Measurements from ENCODE around the gene SLC66A1. TPM values are rescaled to one million over a fixed set of nuclear protein-coding genes. Genes with fewer than 3 reads are reported as not detected.

SLC66A1 gene
- total RNA-seq, 2 donors from 2014 or later = 5.7 to 8.9 TPM

GRCh38 chr1:19311503-19311930 is 609 bp upstream of the SLC66A1 start:
- H3K9me3 Mint-ChIP-seq = no peaks in the 10 kb centered on the region
- H3K36me3 Mint-ChIP-seq (ENCODE audit: low read depth) = peaks cover 25% of the 10 kb centered on the region
- peak; percentile 25 for ATAC-seq (replicated peaks)
- peak overlapping the region; percentile 82 for H3K27ac Mint-ChIP-seq
- peak overlapping the region; percentile 81 for H3K4me3 Mint-ChIP-seq
- no peaks in the 10 kb centered on the region for H3K27me3 Mint-ChIP-seq
- peaks cover 28% of the 10 kb centered on the region for H3K4me1 Mint-ChIP-seq

- Mint-ChIP-seq H3K9me3 (no peaks in the 10 kb centered on the region), H3K27me3 (no peaks in the 10 kb centered on the region), H3K4me1 (peaks cover 28% of the 10 kb centered on the region), H3K36me3 (ENCODE audit: low read depth) (peaks cover 10% of the 10 kb centered on the region), H3K4me3 (peak overlapping the region; percentile 71), H3K27ac (peak overlapping the region; percentile 63)
- no peak for ATAC-seq (replicated peaks)
Observed at GRCh38 chr1:19312782-19313635, 883 bp downstream of the SLC66A1 start.

- no peaks in the 10 kb centered on the region for H3K9me3 Mint-ChIP-seq
- H3K4me3 Mint-ChIP-seq = peak overlapping the region; percentile 71
- ATAC-seq (replicated peaks) = no peak
- H3K27me3 Mint-ChIP-seq = no peaks in the 10 kb centered on the region
- H3K4me1 Mint-ChIP-seq = peaks cover 28% of the 10 kb centered on the region
- H3K36me3 Mint-ChIP-seq (ENCODE audit: low read depth) = peaks cover 8% of the 10 kb centered on the region
- peak overlapping the region; percentile 63 for H3K27ac Mint-ChIP-seq
Observed at GRCh38 chr1:19313636-19313959, 1.5 kb downstream of the SLC66A1 start.

GRCh38 chr1:19313961-19314882 is 2.1 kb downstream of the SLC66A1 start:
- no peaks in the 10 kb centered on the region for H3K9me3 Mint-ChIP-seq
- ATAC-seq (replicated peaks) = no peak
- no peak overlapping the region for H3K4me3 Mint-ChIP-seq
- H3K27me3 Mint-ChIP-seq = no peaks in the 10 kb centered on the region
- peaks cover 22% of the 10 kb centered on the region for H3K4me1 Mint-ChIP-seq
- peaks cover 4% of the 10 kb centered on the region for H3K36me3 Mint-ChIP-seq (ENCODE audit: low read depth)
- no peak overlapping the region for H3K27ac Mint-ChIP-seq

- peak overlapping the region; percentile 12 for H3K4me3 Mint-ChIP-seq
- no peaks in the 10 kb centered on the region for H3K27me3 Mint-ChIP-seq
- H3K9me3 Mint-ChIP-seq = no peaks in the 10 kb centered on the region
- peaks cover 4% of the 10 kb centered on the region for H3K36me3 Mint-ChIP-seq (ENCODE audit: low read depth)
- peaks cover 22% of the 10 kb centered on the region for H3K4me1 Mint-ChIP-seq
- ATAC-seq (replicated peaks) = no peak
- H3K27ac Mint-ChIP-seq = peak overlapping the region; percentile 50
Observed at GRCh38 chr1:19315378-19316198, 3.5 kb downstream of the SLC66A1 start.

- ATAC-seq (replicated peaks) = no peak
- H3K9me3 Mint-ChIP-seq = no peaks in the 10 kb centered on the region
- H3K4me1 Mint-ChIP-seq = peaks cover 15% of the 10 kb centered on the region
- H3K27ac Mint-ChIP-seq = peak overlapping the region; percentile 67
- no peaks in the 10 kb centered on the region for H3K27me3 Mint-ChIP-seq
- H3K36me3 Mint-ChIP-seq (ENCODE audit: low read depth) = peaks cover 13% of the 10 kb centered on the region
- H3K4me3 Mint-ChIP-seq = no peak overlapping the region
Observed at GRCh38 chr1:19317126-19317910, 5.2 kb downstream of the SLC66A1 start.

GRCh38 chr1:19319196-19319595 is 7.1 kb downstream of the SLC66A1 start:
- Mint-ChIP-seq H3K9me3 (no peaks in the 10 kb centered on the region), H3K4me3 (no peak overlapping the region), H3K4me1 (peaks cover 6% of the 10 kb centered on the region)

GRCh38 chr1:19321071-19321470 is 8.9 kb downstream of the SLC66A1 start:
- H3K4me3 Mint-ChIP-seq = no peak overlapping the region
- no peaks in the 10 kb centered on the region for H3K9me3 Mint-ChIP-seq
- H3K4me1 Mint-ChIP-seq = peaks cover 1% of the 10 kb centered on the region
- H3K27ac Mint-ChIP-seq = no peak overlapping the region
- H3K27me3 Mint-ChIP-seq = no peaks in the 10 kb centered on the region
- no peak for ATAC-seq (replicated peaks)
- peaks cover 15% of the 10 kb centered on the region for H3K36me3 Mint-ChIP-seq (ENCODE audit: low read depth)

More at GRCh38 chr1:19319196-19319595, 7.1 kb downstream of the SLC66A1 start:
- Mint-ChIP-seq H3K36me3 (ENCODE audit: low read depth) (peaks cover 15% of the 10 kb centered on the region), H3K27me3 (no peaks in the 10 kb centered on the region), H3K27ac (no peak overlapping the region)
- ATAC-seq (replicated peaks) = no peak

- no peaks in the 10 kb centered on the region for H3K27me3 Mint-ChIP-seq
- ATAC-seq (replicated peaks) = no peak
- no peak overlapping the region for H3K4me3 Mint-ChIP-seq
- no peak overlapping the region for H3K27ac Mint-ChIP-seq
- peaks cover 15% of the 10 kb centered on the region for H3K36me3 Mint-ChIP-seq (ENCODE audit: low read depth)
- H3K9me3 Mint-ChIP-seq = no peaks in the 10 kb centered on the region
- H3K4me1 Mint-ChIP-seq = no peaks in the 10 kb centered on the region
Observed at GRCh38 chr1:19322481-19322880, 10.4 kb downstream of the SLC66A1 start.

- H3K27me3 Mint-ChIP-seq = no peaks in the 10 kb centered on the region
- peaks cover 11% of the 10 kb centered on the region for H3K36me3 Mint-ChIP-seq (ENCODE audit: low read depth)
- no peaks in the 10 kb centered on the region for H3K4me1 Mint-ChIP-seq
- no peak overlapping the region for H3K27ac Mint-ChIP-seq
- no peak overlapping the region for H3K4me3 Mint-ChIP-seq
- ATAC-seq (replicated peaks) = no peak
- no peaks in the 10 kb centered on the region for H3K9me3 Mint-ChIP-seq
Observed at GRCh38 chr1:19323987-19324664, 12.0 kb downstream of the SLC66A1 start.

- Mint-ChIP-seq H3K4me1 (peaks cover 3% of the 10 kb centered on the region), H3K27ac (no peak overlapping the region), H3K27me3 (no peaks in the 10 kb centered on the region), H3K36me3 (ENCODE audit: low read depth) (peaks cover 11% of the 10 kb centered on the region), H3K4me3 (no peak overlapping the region), H3K9me3 (no peaks in the 10 kb centered on the region)
- ATAC-seq (replicated peaks) = no peak
Observed at GRCh38 chr1:19324665-19324990, 12.5 kb downstream of the SLC66A1 start.

- Mint-ChIP-seq H3K9me3 (no peaks in the 10 kb centered on the region), H3K36me3 (ENCODE audit: low read depth) (peaks cover 11% of the 10 kb centered on the region), H3K27ac (no peak overlapping the region), H3K27me3 (no peaks in the 10 kb centered on the region), H3K4me1 (peaks cover 4% of the 10 kb centered on the region), H3K4me3 (no peak overlapping the region)
- no peak for ATAC-seq (replicated peaks)
Observed at GRCh38 chr1:19325368-19325957, 13.3 kb downstream of the SLC66A1 start.

Measured in activated T-helper 17 cell treated with anti-CD3 and anti-CD28 coated beads, Interleukin-2, amount 50 U/mL, for 72 hours (primary cell).